ENCODE results near the gene WAPL. TPM values are rescaled to one million over a fixed set of nuclear protein-coding genes. Genes with fewer than 3 reads are reported as not detected.

WAPL gene
- polyA plus RNA-seq, 1 donor from 2014 or later: 30.6 TPM

GRCh38 chr10:86556933-86557649, 35.5 kb upstream of the WAPL start:
- Histone ChIP-seq H3K36me3 (ENCODE audit: insufficient read depth, low read length) (no peaks in the 10 kb centered on the region), H3K9me2 (ENCODE audit: insufficient read depth, low read length) (no peaks in the 10 kb centered on the region), H3K27ac (ENCODE audit: low read length) (no peak overlapping the region), H3K9me3 (ENCODE audit: low read length) (no peaks in the 10 kb centered on the region), H4K20me1 (ENCODE audit: insufficient read depth) (no peaks in the 10 kb centered on the region), H3K79me2 (replicated peaks; ENCODE audit: insufficient read depth, low read length) (no peaks in the 10 kb centered on the region), H3K27me3 (ENCODE audit: insufficient read depth, low read depth, low read length) (no peaks in the 10 kb centered on the region), H3K4me3 (ENCODE audit: low read length) (no peak overlapping the region), H3K9ac (ENCODE audit: low read length) (no peak overlapping the region), H2AFZ (ENCODE audit: low read depth, low read length) (no peak overlapping the region), H3F3A (ENCODE audit: insufficient read depth, low read length, poor library complexity, severe bottlenecking) (no peaks in the 10 kb centered on the region), H3K4me2 (ENCODE audit: low read length) (no peak overlapping the region)
- TF ChIP-seq, protein P1, sequence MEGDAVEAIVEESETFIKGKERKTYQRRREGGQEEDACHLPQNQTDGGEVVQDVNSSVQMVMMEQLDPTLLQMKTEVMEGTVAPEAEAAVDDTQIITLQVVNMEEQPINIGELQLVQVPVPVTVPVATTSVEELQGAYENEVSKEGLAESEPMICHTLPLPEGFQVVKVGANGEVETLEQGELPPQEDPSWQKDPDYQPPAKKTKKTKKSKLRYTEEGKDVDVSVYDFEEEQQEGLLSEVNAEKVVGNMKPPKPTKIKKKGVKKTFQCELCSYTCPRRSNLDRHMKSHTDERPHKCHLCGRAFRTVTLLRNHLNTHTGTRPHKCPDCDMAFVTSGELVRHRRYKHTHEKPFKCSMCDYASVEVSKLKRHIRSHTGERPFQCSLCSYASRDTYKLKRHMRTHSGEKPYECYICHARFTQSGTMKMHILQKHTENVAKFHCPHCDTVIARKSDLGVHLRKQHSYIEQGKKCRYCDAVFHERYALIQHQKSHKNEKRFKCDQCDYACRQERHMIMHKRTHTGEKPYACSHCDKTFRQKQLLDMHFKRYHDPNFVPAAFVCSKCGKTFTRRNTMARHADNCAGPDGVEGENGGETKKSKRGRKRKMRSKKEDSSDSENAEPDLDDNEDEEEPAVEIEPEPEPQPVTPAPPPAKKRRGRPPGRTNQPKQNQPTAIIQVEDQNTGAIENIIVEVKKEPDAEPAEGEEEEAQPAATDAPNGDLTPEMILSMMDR (IDR thresholded peaks at IDR 0.05; ENCODE audit: poor library complexity, severe bottlenecking): no peak
- TF ChIP-seq POLR2AphosphoS5 (IDR thresholded peaks at IDR 0.05) (no peak), RAD21 (conservative IDR thresholded peaks at IDR 0.05) (no peak), SMC3 (conservative IDR thresholded peaks at IDR 0.05; ENCODE audit: poor library complexity) (no peak), MXI1 (conservative IDR thresholded peaks at IDR 0.05; ENCODE audit: poor library complexity, severe bottlenecking) (no peak), REST (IDR thresholded peaks at IDR 0.05; ENCODE audit: borderline replicate concordance) (no peak), EP300 (conservative IDR thresholded peaks at IDR 0.05; ENCODE audit: poor library complexity, severe bottlenecking) (no peak)

DNA sequence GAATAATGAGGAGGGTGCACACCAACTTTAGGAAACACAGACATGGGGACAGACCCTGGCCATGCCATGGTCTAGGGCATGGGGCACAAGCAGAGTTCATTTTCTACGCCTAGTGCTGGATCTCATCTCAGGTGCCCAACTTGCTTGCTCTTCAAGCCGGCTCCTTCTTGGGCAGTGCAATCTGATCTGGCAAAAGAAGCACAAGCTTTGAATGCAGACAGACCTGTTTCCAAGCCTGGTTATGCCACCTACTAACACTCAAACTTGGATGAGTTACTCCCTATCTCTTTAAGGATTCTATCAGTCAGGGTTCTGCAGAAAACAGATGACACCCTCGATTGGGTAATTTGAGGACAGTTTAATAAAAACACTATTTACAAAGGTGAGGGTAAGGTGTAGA, 34.9 kb upstream of the WAPL start:
- H3K36me3 ChIP-seq (ENCODE audit: insufficient read depth, low read length): no peaks in the 10 kb centered on the region
- no peaks in the 10 kb centered on the region for H3F3A ChIP-seq (ENCODE audit: insufficient read depth, low read length, poor library complexity, severe bottlenecking)
- TF ChIP-seq MXI1 (conservative IDR thresholded peaks at IDR 0.05; ENCODE audit: poor library complexity, severe bottlenecking): no peak
- H3K4me2 ChIP-seq (ENCODE audit: low read length): no peak overlapping the region
- no peaks in the 10 kb centered on the region for H3K27me3 ChIP-seq (ENCODE audit: insufficient read depth, low read depth, low read length)
- no peaks in the 10 kb centered on the region for H4K20me1 ChIP-seq (ENCODE audit: insufficient read depth)
- no peak overlapping the region for H3K27ac ChIP-seq (ENCODE audit: low read length)
- no peak overlapping the region for H2AFZ ChIP-seq (ENCODE audit: low read depth, low read length)
- no peaks in the 10 kb centered on the region for H3K79me2 ChIP-seq (replicated peaks; ENCODE audit: insufficient read depth, low read length)
- no peak overlapping the region for H3K9ac ChIP-seq (ENCODE audit: low read length)
- H3K9me2 ChIP-seq (ENCODE audit: insufficient read depth, low read length): no peaks in the 10 kb centered on the region
- H3K9me3 ChIP-seq (ENCODE audit: low read length): no peaks in the 10 kb centered on the region
- H3K4me3 ChIP-seq (ENCODE audit: low read length): no peak overlapping the region

DNA sequence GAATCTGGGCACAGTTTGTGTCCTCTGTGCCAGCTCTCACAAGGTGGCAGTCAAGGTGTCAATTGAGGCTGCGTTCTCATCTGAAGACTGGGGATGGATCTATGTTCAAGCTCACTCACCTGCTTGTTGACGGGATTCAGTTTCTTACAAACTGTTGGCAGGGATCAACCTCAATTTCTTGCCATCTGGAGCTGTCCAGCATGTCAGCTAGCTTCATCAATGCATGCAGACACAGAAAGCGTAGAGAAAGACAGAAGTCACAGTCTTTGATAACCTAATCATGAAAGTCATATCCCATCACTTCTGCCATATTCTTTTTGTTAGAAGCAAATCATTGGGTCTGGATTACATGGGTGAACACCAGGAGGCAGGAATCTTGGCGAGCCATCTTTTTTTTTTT, 32.0 kb upstream of the WAPL start:
- no peak overlapping the region for H3K9ac ChIP-seq (ENCODE audit: low read length)
- H3F3A ChIP-seq (ENCODE audit: insufficient read depth, low read length, poor library complexity, severe bottlenecking): no peaks in the 10 kb centered on the region
- no peak overlapping the region for H2AFZ ChIP-seq (ENCODE audit: low read depth, low read length)
- TF ChIP-seq SMC3 (conservative IDR thresholded peaks at IDR 0.05; ENCODE audit: poor library complexity): no peak
- no peak overlapping the region for H3K4me2 ChIP-seq (ENCODE audit: low read length)
- H3K27me3 ChIP-seq (ENCODE audit: insufficient read depth, low read depth, low read length): no peaks in the 10 kb centered on the region
- no peaks in the 10 kb centered on the region for H3K79me2 ChIP-seq (replicated peaks; ENCODE audit: insufficient read depth, low read length)
- no peaks in the 10 kb centered on the region for H3K9me3 ChIP-seq (ENCODE audit: low read length)
- H3K27ac ChIP-seq (ENCODE audit: low read length): no peak overlapping the region
- H4K20me1 ChIP-seq (ENCODE audit: insufficient read depth): no peaks in the 10 kb centered on the region
- H3K9me2 ChIP-seq (ENCODE audit: insufficient read depth, low read length): no peaks in the 10 kb centered on the region
- no peaks in the 10 kb centered on the region for H3K36me3 ChIP-seq (ENCODE audit: insufficient read depth, low read length)
- H3K4me3 ChIP-seq (ENCODE audit: low read length): no peak overlapping the region

All from neural cell (in vitro differentiated cells).